Hematopoietic multipotent progenitor cell treated with erythropoietin and hydrocortisone succinate and interleukin-3 and kit ligand, for 17 days (in vitro differentiated cells): ENCODE data around the gene RBPJL.

ENCODE experiments used
- DNase-seq: peaks from one replicate; pipeline ENCODE4 v3.0.0-alpha.2; 2015; ENCODE audit warnings: low spot score

Gene RBPJL

DNA sequence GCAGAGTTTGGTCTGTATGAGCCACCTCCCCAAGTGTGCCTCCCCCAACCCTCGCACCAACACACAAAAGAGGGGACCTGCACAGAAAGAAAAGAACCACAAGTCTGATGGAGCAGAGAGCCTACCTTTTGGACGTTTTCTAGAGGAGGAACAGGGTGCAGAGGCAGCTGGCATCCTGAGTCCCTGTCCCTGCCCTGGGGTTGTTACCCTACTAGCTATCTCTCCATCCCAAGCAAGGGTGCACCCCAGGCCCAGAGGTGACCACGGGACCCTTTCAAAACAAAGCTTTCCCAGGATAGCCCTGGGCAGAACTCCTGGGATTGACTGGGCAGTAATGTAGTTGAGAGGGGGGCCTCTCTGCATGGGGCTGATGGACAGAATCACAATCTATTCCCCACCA, 11.2 kb downstream of the RBPJL start:
- no peak for DNase-seq

GRCh38 chr20:45318386-45318939, 11.8 kb downstream of the RBPJL start:
- no peak for DNase-seq

DNA sequence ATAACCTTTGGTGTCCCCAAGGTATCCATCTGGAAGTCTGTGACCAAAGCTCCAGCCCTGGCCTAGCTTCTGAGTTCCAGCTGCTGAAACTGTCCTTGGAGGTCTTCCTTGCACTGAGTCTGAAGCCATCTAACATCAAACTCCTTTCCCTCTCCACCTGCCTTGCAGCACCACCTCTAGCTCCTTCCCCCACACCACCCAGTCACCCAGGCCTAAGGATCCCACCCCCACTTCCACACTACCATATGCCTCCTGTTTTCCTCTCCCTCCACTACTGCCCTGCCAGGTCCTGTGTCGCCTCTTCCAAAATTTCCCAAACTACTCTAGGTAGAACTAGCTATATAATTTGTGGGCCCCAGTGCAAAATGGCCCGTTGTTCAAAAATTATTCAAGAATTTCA, 12.3 kb downstream of the RBPJL start:
- DNase-seq, result no peak

- DNase-seq, result no peak
These were observed 14.4 kb downstream of the RBPJL start for GRCh38 chr20:45320948-45321595.

- peak; percentile 58 for DNase-seq
These were observed 16.3 kb downstream of the RBPJL start for GRCh38 chr20:45322952-45323383.

- no peak for DNase-seq
These were observed 17.1 kb downstream of the RBPJL start for GRCh38 chr20:45323731-45324130.

DNA sequence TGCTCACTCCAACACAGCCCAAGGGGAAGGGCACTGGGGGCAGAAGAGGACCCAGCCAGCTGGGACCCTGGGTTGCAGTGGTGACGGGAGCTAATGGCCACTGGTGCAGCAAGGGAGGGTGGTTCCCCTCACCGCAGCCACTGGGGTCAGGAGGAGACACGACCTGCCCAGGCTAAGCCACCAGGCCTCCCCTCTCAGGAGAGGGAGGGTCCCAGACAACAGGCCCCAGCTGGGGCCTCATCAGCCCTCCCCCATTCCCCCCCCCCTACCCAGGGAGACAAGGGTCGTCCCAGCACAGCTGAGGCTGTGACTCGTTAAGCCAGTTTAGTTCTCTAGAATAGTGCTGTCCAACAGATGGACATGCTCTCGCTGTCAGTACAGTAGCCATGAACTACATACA, 18.7 kb downstream of the RBPJL start:
- DNase-seq, result no peak

DNA sequence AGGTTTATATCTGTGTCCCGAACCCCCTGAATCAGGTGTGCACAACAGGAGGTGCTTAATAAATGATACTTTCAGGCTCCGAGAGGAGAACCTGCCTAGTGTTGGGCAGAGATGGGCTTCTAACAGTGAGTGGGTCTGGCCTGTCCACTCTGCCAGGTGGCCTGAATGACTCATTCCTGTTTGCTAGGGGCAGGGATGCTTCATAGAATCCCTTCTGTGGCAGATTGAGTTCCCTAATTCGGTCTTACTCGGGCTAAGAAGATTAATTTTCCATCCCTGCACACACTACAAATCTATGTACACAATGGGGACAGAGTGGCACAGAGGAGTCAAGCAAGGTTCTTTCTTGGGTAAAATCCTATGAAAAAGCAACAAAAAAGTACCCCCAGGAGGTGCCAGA, 21.8 kb downstream of the RBPJL start:
- DNase-seq, result no peak

DNA sequence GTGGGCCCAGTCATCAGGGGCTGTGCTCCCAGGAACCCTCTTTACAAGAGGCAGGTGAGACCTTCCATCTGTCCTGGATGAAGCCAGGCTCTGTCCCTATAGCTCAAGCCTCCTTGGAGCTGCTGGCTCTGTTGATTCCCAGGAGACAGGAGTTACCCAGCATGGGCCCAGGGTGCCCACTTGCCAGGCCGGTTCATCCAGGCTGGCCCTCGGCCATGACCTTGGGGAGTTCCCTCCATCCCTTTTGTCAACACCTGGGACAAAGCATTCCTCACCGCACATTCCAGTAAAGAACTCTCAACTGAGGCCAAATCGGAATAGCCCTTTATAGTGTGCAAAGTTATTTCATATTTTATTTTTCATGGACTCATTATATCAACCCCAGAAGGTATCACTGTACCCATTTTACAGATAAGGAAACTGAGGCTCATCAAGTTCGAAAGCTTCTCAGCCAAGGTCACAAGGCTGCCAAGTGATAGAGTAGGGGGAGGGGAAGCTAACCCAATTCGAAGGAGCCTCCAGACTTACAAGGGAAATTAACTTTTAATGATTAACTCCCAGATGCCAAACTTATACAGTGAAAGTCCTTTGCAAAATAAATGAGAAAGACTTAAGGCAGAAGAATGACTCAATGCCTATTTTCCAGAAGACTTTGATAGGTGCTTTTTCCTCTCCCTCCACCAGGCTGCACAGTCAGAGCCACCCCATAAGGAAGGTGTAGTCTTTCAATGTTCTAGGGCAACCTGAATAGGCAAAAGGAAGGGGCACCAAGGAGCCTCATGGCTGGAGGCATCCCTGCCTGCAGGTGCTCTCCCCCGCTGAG, 23.1 kb downstream of the RBPJL start:
- DNase-seq, result no peak

DNA sequence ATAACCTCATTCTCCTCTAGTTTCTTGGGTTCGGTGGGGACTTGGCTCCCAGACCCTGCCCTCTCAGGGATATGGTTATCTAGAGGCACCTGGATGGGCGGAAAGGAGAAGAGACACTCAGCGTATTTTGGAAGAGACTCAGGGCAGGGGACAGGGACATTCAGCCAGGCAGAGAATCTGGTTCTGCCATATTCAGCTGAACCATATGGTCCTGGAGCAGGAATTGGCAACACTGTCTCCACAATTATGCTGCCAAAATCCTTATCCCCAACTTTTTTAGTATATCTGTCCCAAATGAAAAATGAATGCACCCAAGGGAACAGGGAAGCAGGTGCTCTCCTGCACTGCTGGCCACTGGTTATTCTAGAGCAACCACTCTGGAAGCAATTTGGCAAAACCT, 23.8 kb downstream of the RBPJL start:
- DNase-seq, result no peak

GRCh38 chr20:45336530-45337366, 30.1 kb downstream of the RBPJL start:
- DNase-seq, result peak; percentile 12

DNA sequence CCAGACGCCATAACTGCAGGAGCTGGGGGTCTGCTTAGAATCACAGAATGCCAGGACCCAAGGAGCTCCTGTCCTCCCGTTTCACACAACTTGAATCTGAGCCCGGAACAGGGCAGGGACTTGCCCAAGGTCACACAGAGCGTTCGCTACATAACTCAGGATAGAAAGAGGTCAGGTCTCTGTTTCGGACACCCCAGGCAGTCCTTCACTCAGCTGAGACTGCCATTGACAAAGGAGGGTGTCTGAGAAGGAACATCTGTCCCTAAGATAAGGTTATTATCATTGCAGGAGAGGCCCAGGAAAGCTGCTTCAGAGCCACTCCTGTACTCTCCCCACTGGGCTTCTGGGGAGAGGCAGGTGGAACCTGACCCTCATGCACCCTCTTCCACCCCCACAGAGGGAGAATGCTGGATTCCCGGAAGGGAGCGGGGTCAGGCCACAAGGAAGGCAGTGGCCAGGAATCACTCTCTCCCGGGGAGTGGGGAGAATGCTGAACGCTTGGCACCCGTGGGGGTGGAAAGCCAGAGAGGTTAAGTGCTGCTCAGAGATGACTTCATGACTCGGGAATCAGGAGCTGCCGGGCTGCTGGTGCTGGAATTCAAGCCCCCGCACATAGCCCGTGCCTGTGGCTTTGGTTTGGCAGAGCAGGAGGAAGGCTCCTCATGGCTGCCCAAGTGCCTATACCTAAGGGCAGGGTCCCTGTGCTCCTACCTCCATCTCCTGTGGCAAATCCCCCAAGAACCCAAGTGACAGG, 30.9 kb downstream of the RBPJL start:
- DNase-seq, result peak; percentile 19

- no peak for DNase-seq
These were observed 31.7 kb downstream of the RBPJL start for GRCh38 chr20:45338121-45339030.

DNA sequence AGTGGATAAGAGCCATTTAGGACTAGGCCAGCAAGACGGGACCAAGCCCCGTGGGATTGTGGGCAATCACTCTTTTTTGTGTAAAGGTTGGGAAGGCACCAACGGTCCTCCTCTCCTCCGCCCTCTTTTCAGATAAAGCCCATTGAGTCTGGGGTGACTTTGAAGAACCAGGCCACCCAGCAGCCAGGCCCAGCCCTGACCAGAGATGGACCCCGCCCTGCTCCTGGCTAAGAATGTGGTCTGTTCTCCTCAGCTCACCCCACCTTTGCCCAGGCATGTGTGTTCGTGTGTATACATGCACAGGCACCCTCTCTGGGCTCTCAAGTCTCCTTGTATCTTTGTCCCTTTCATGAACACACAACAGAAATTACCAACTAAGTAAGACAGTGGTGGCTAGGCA, 32.4 kb downstream of the RBPJL start:
- peak; percentile 19 for DNase-seq

- no peak for DNase-seq
These were observed 33.2 kb downstream of the RBPJL start for GRCh38 chr20:45339799-45340198.

- DNase-seq, result peak; percentile 30
These were observed 33.7 kb downstream of the RBPJL start for GRCh38 chr20:45340236-45340847.

GRCh38 chr20:45340951-45341350, 34.3 kb downstream of the RBPJL start:
- DNase-seq, result no peak

- DNase-seq, result no peak
These were observed 34.9 kb downstream of the RBPJL start for GRCh38 chr20:45341579-45341938.

- DNase-seq, result peak; percentile 25
These were observed 35.6 kb downstream of the RBPJL start for GRCh38 chr20:45341939-45342854.
